K562 (cell line): ENCODE measurements around the gene CBX8. TPM values are rescaled to one million over a fixed set of nuclear protein-coding genes. Genes with fewer than 3 reads are reported as not detected.

Source experiments
- ADNP ChIP-seq: fragments of 200-800 bp; sonication (Bioruptor generic); IDR thresholded peaks from 2 replicates; pipeline ENCODE4 v1.6.1; 2016; ENCODE audit warnings: missing genetic modification characterization, missing compliant biosample characterization
- CBX3 ChIP-seq, 2 experiments: IDR thresholded peaks; 1 replicate in 1 of 2; 2 replicates in 1 of 2; pipeline ENCODE4 v1.6.1; 2012; ENCODE audit warnings: inconsistent platforms in 2 of 2, low read length in 2 of 2, borderline replicate concordance in 1 of 2, control low read depth in 1 of 2
- CREB1 ChIP-seq, 2 experiments: sonication (generic) in 1 of 2; formaldehyde crosslinking in 1 of 2; IDR thresholded peaks; 2 replicates each; pipeline versions ENCODE4 v1.6.1 to v1.8.0; 2012 to 2022; ENCODE audit warnings: inconsistent platforms in 1 of 2, mild to moderate bottlenecking in 1 of 2, missing genetic modification reagents in 1 of 2, moderate library complexity in 1 of 2
- DMBX1 ChIP-seq: fragments of 250-450 bp; sonication (Bioruptor Pico); IDR thresholded peaks from 2 replicates; pipeline ENCODE4 v1.8.0; 2022; ENCODE audit warnings: inconsistent platforms, mild to moderate bottlenecking, moderate library complexity, borderline replicate concordance
- DPF2 ChIP-seq: fragments of 450-650 bp; IDR thresholded peaks from 2 replicates; pipeline ENCODE4 v1.6.1; 2016
- KAT7 ChIP-seq: sonication (generic); formaldehyde crosslinking; IDR thresholded peaks from 2 replicates; pipeline ENCODE4 v1.8.0; 2022; ENCODE audit warnings: missing genetic modification reagents, mild to moderate bottlenecking, borderline replicate concordance
- L3MBTL2 ChIP-seq: fragments of 450-650 bp; IDR thresholded peaks from 2 replicates; pipeline ENCODE4 v1.6.1; 2016; ENCODE audit warnings: mild to moderate bottlenecking, moderate library complexity
- LCOR ChIP-seq: sonication (generic); formaldehyde crosslinking; IDR thresholded peaks from 2 replicates; pipeline ENCODE4 v1.8.0; 2022; ENCODE audit warnings: mild to moderate bottlenecking, missing genetic modification reagents
- PHTF2 ChIP-seq: fragments of 250-450 bp; sonication (Bioruptor Pico); IDR thresholded peaks from 2 replicates; pipeline ENCODE4 v1.5.0; 2021; ENCODE audit warnings: mild to moderate bottlenecking
- RBBP5 ChIP-seq: fragments of 200-600 bp; sonication (generic); IDR thresholded peaks from 2 replicates; pipeline ENCODE4 v1.6.1; 2012; ENCODE audit warnings: borderline replicate concordance, mild to moderate bottlenecking, low read length, control low read depth, inconsistent platforms; ENCODE audit not compliant: insufficient read depth, poor library complexity, severe bottlenecking
- RCOR1 ChIP-seq, 2 experiments: IDR thresholded peaks; 2 replicates each; pipeline ENCODE4 v1.6.1; 2012; ENCODE audit warnings: low read depth in 2 of 2, low read length in 2 of 2, borderline replicate concordance in 1 of 2, improper control_type of control experiment in 1 of 2
- TEAD1 ChIP-seq, 2 experiments: fragments of 450-650 bp in 1 of 2; sonication (generic) in 1 of 2; formaldehyde crosslinking; IDR thresholded peaks; 2 replicates each; pipeline versions ENCODE4 v1.4.0 to v1.8.0; 2020 to 2022; ENCODE audit warnings: mild to moderate bottlenecking in 2 of 2, missing genetic modification reagents in 1 of 2
- ZFP36 ChIP-seq: fragments of 150-350 bp; IDR thresholded peaks from 2 replicates; pipeline ENCODE4 v1.6.1; 2018; ENCODE audit warnings: low read length, low read depth; ENCODE audit not compliant: partially characterized antibody
- ZNF436 ChIP-seq: fragments of 250-450, 450-650 bp; sonication (Bioruptor Pico); formaldehyde crosslinking; IDR thresholded peaks from 2 replicates; pipeline ENCODE4 v1.7.0; 2020; ENCODE audit warnings: mild to moderate bottlenecking
- polyA plus RNA-seq, 8 experiments: library from polyadenylated mRNA; depleted of rRNA in 4 of 8; stranded (reverse) in 5 of 8; unstranded in 3 of 8; fragments of >200 nt; fragmentation: Nextera tagmentation in 2 of 8; fragmentation: Illumina TruSeq in 1 of 8; extraction: Ambion mirVana in 2 of 8; extraction: Trizol in 1 of 8; gene quantifications; 2 replicates each; pipeline versions ENCODE4 v1.2.1 to v1.2.3, GENCODE V29; 2011 to 2014; ENCODE audit warnings: inconsistent platforms in 1 of 8, missing spikeins in 1 of 8
- total RNA-seq, 7 experiments: library from RNA; depleted of rRNA in 6 of 7; stranded (reverse); fragments of >200 nt in 6 of 7; fragmentation: Illumina TruSeq in 2 of 7; extraction: Trizol in 2 of 7; gene quantifications; 2 replicates each; pipeline versions ENCODE4 v1.2.1 to v1.2.3, GENCODE V29; 2011 to 2021; ENCODE audit warnings: low replicate concordance in 1 of 7
- TF ChIP-seq, protein P1 (sequence below): fragments of 450-650 bp; formaldehyde crosslinking; IDR thresholded peaks from 2 replicates; pipeline ENCODE4 v1.4.0; 2022; ENCODE audit warnings: missing genetic modification characterization
- TF ChIP-seq, protein P2 (sequence below): sonication (generic); formaldehyde crosslinking; IDR thresholded peaks from 2 replicates; pipeline ENCODE4 v1.8.0; 2022; ENCODE audit warnings: mild to moderate bottlenecking, missing genetic modification reagents
- TF ChIP-seq, protein P3 (sequence below), 3 experiments: fragments of 200-800 bp in 1 of 3; sonication (Bioruptor generic) in 1 of 3; sonication (generic) in 1 of 3; formaldehyde crosslinking in 1 of 3; IDR thresholded peaks; 2 replicates each; pipeline versions ENCODE4 v1.6.1 to v1.8.0; 2016 to 2022; ENCODE audit warnings: mild to moderate bottlenecking in 2 of 3, missing compliant biosample characterization in 2 of 3, missing genetic modification characterization in 2 of 3, missing genetic modification reagents in 1 of 3
- TF ChIP-seq, protein P4 (sequence below): sonication (generic); formaldehyde crosslinking; IDR thresholded peaks from 2 replicates; pipeline ENCODE4 v1.8.1; 2023; ENCODE audit warnings: missing genetic modification reagents, mild to moderate bottlenecking, borderline replicate concordance

CBX8 gene
- total and polyA plus RNA-seq, 9 of the 15 experiments (the other 6 are each of a cell fraction or from before 2014, with no cell fraction given) = 0.08 to 11.9 (median 2.6) TPM

DNA sequence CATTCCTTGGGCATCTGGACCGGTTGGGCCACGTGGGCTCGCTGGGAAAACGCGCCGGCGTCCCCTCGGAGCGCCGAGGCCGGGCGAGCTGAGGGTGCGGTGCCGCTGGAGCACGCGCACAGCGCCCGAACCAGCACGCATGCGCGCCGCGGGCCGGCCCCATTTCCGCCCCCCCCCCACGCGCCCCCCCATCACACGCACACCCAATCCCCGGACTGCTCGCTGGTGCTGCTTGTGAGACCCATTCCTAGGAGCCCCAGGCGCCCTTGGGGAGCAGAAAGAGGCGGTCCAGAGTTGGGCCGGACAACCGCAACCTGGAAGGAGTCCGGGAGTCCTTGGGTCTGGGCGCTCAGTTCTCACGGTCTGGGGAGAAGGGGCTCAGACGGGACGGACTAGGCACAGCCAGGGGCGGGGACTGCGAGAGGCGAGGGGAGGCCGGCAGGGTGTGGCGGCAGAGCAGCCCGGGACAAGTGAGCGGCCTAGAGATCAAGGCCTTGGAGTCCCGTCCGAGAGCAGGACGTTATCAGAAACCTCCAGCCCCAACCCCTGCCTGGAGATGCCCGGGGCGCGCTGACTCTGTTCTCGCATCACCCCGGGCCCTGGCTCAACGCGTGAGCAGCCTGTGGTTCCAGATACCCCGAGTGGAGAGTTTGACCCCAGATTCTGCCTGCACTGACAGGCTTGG is 6.0 kb upstream of the CBX8 start (continued):
- TF ChIP-seq LCOR (CRISPR knock-in tag) (peak; percentile 94; the same call in 1 of the 2 replicates), CREB1 (IDR thresholded peaks at IDR 0.05) (no peak), CREB1 (CRISPR knock-in tag; IDR thresholded peaks at IDR 0.05) (peak; percentile 29; the same call in 1 of the 2 replicates), RCOR1 (IDR thresholded peaks at IDR 0.05; ENCODE audit: borderline replicate concordance in 1 of 2, low read depth in 2 of 2, low read length in 2 of 2) (peak in 1 of 2 experiments; percentile 91; a peak in 3 of 4 replicates), DPF2 (peak; percentile 77), CBX3 (IDR thresholded peaks at IDR 0.05; ENCODE audit: borderline replicate concordance in 1 of 2, low read length in 2 of 2) (peak in 1 of 2 experiments; percentile 97; a peak in 2 of 3 replicates), ZFP36 (no peak), TEAD1 (CRISPR knock-in tag; IDR thresholded peaks at IDR 0.05) (peak in 1 of 2 experiments; percentile 93; a peak in 1 of 4 replicates), ADNP (no peak), L3MBTL2 (peak; percentile 100), PHTF2 (no peak), KAT7 (CRISPR knock-in tag) (no peak), ZNF436 (CRISPR knock-in tag) (no peak), DMBX1 (peak; percentile 64; the same call in 1 of the 2 replicates), RBBP5 (peak; percentile 40)
- TF ChIP-seq, protein P1, sequence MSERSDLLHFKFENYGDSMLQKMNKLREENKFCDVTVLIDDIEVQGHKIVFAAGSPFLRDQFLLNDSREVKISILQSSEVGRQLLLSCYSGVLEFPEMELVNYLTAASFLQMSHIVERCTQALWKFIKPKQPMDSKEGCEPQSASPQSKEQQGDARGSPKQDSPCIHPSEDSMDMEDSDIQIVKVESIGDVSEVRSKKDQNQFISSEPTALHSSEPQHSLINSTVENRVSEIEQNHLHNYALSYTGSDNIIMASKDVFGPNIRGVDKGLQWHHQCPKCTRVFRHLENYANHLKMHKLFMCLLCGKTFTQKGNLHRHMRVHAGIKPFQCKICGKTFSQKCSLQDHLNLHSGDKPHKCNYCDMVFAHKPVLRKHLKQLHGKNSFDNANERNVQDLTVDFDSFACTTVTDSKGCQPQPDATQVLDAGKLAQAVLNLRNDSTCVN = peak; percentile 63; the same call in 1 of the 2 replicates
- TF ChIP-seq, protein P2, sequence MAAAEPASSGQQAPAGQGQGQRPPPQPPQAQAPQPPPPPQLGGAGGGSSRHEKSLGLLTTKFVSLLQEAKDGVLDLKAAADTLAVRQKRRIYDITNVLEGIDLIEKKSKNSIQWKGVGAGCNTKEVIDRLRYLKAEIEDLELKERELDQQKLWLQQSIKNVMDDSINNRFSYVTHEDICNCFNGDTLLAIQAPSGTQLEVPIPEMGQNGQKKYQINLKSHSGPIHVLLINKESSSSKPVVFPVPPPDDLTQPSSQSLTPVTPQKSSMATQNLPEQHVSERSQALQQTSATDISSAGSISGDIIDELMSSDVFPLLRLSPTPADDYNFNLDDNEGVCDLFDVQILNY (CRISPR knock-in tag) = peak; percentile 97
- TF ChIP-seq, protein P3, sequence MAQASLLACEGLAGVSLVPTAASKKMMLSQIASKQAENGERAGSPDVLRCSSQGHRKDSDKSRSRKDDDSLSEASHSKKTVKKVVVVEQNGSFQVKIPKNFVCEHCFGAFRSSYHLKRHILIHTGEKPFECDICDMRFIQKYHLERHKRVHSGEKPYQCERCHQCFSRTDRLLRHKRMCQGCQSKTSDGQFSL (CRISPR knock-in tag; IDR thresholded peaks at IDR 0.05) = peak; percentile 99
- TF ChIP-seq, protein P3 (tag; IDR thresholded peaks at IDR 0.05) = peak in 1 of 2 experiments; percentile 99; a peak in 2 of 4 replicates
- TF ChIP-seq, protein P4, sequence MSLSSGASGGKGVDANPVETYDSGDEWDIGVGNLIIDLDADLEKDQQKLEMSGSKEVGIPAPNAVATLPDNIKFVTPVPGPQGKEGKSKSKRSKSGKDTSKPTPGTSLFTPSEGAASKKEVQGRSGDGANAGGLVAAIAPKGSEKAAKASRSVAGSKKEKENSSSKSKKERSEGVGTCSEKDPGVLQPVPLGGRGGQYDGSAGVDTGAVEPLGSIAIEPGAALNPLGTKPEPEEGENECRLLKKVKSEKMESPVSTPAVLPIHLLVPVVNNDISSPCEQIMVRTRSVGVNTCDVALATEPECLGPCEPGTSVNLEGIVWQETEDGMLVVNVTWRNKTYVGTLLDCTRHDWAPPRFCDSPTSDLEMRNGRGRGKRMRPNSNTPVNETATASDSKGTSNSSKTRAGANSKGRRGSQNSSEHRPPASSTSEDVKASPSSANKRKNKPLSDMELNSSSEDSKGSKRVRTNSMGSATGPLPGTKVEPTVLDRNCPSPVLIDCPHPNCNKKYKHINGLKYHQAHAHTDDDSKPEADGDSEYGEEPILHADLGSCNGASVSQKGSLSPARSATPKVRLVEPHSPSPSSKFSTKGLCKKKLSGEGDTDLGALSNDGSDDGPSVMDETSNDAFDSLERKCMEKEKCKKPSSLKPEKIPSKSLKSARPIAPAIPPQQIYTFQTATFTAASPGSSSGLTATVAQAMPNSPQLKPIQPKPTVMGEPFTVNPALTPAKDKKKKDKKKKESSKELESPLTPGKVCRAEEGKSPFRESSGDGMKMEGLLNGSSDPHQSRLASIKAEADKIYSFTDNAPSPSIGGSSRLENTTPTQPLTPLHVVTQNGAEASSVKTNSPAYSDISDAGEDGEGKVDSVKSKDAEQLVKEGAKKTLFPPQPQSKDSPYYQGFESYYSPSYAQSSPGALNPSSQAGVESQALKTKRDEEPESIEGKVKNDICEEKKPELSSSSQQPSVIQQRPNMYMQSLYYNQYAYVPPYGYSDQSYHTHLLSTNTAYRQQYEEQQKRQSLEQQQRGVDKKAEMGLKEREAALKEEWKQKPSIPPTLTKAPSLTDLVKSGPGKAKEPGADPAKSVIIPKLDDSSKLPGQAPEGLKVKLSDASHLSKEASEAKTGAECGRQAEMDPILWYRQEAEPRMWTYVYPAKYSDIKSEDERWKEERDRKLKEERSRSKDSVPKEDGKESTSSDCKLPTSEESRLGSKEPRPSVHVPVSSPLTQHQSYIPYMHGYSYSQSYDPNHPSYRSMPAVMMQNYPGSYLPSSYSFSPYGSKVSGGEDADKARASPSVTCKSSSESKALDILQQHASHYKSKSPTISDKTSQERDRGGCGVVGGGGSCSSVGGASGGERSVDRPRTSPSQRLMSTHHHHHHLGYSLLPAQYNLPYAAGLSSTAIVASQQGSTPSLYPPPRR (CRISPR knock-in tag) = no peak
